Endothelial cell of umbilical vein (primary cell): ENCODE results near the gene PXT1. TPM values are rescaled to one million over a fixed set of nuclear protein-coding genes. Genes with fewer than 3 reads are reported as not detected.

Source experiments
- BruUV-seq: library from RNA; stranded (reverse); fragments of 400-500 nt; replicated peaks from 2 replicates; lab custom pipeline; 2021; lab: Mats Ljungman, UMichigan
- CTCF ChIA-PET: fragments of 300-600, 350-600 bp; sonication (Branson Sonifier 250); formaldehyde crosslinking; loops from one replicate; lab custom pipeline; 2021; ENCODE audit warnings: antibody characterized with exemption, inconsistent platforms; lab: Charles Lee
- POLR2A ChIA-PET: fragments of 300-600, 350-600 bp; sonication (Branson Sonifier 250); formaldehyde crosslinking; loops from one replicate; lab custom pipeline; 2021; ENCODE audit warnings: antibody characterized with exemption, inconsistent platforms; lab: Charles Lee
- DNase-seq: peaks from one replicate; pipeline ENCODE4 v3.0.0-alpha.2; 2011; ENCODE audit warnings: low read depth, low spot score
- FAIRE-seq: peaks from 2 replicates; lab custom pipeline; 2011; peaks lifted over from hg19 to GRCh38; lab: Jason Lieb, UNC
- H2AFZ ChIP-seq: 2 replicates; pipeline ENCODE4 v1.6.0; 2012; ENCODE audit warnings: low read depth, low read length, control low read depth, inconsistent platforms
- H3K27ac ChIP-seq: 2 replicates; pipeline ENCODE4 v1.5.1; 2011; ENCODE audit warnings: low read depth, mild to moderate bottlenecking, control low read depth, low read length, moderate library complexity; ENCODE audit not compliant: insufficient read depth
- H3K27me3 ChIP-seq, 2 experiments: 2 replicates each; pipeline versions ENCODE4 v1.6.0 to v1.6.1; 2011; ENCODE audit warnings: low read length in 2 of 2, mixed read lengths in 1 of 2; ENCODE audit not compliant: control insufficient read depth in 2 of 2, insufficient read depth in 2 of 2
- H3K36me3 ChIP-seq, 2 experiments: 2 replicates in 1 of 2; 3 replicates in 1 of 2; pipeline ENCODE4 v1.5.1; 2011; ENCODE audit warnings: low read length in 2 of 2, mild to moderate bottlenecking in 1 of 2, moderate library complexity in 1 of 2; ENCODE audit not compliant: control insufficient read depth in 2 of 2, insufficient read depth in 2 of 2; ENCODE audit errors: extremely low read depth in 1 of 2
- H3K4me1 ChIP-seq: 3 replicates; pipeline ENCODE4 v1.5.1; 2011; ENCODE audit warnings: mild to moderate bottlenecking, low read length; ENCODE audit not compliant: control insufficient read depth, insufficient read depth; ENCODE audit errors: extremely low read depth
- H3K4me2 ChIP-seq: 2 replicates; pipeline ENCODE4 v1.6.1; 2011; ENCODE audit warnings: low read length, control low read depth, mixed read lengths; ENCODE audit not compliant: insufficient read depth
- H3K4me3 ChIP-seq, 3 experiments: fragments of 200-600 bp in 1 of 3; sonication (generic), shearing (Covaris generic) in 1 of 3; replicated peaks in 1 of 3; 2 replicates each; pipeline ENCODE4 v1.5.1; 2011 to 2016; ENCODE audit warnings: control low read depth in 3 of 3, low read length in 3 of 3, mild to moderate bottlenecking in 2 of 3, inconsistent platforms in 1 of 3, low read depth in 1 of 3, moderate library complexity in 1 of 3; ENCODE audit not compliant: insufficient read depth in 1 of 3
- H3K79me2 ChIP-seq: 2 replicates; pipeline ENCODE4 v1.6.0; 2012; ENCODE audit warnings: low read length, inconsistent platforms; ENCODE audit not compliant: control insufficient read depth, insufficient read depth
- H3K9ac ChIP-seq: replicated peaks from 2 replicates; pipeline ENCODE3; 2011; ENCODE audit warnings: low read length, control low read depth; ENCODE audit not compliant: insufficient read depth; ENCODE audit errors: extremely low read depth
- H3K9me1 ChIP-seq: replicated peaks from 3 replicates; pipeline ENCODE4 v1.6.0; 2011; ENCODE audit warnings: mild to moderate bottlenecking, low read length; ENCODE audit not compliant: control insufficient read depth, insufficient read depth; ENCODE audit errors: extremely low read depth
- H3K9me3 ChIP-seq: replicated peaks from 2 replicates; pipeline ENCODE4 v1.5.1; 2012; ENCODE audit warnings: low read length, inconsistent platforms; ENCODE audit not compliant: control insufficient read depth, insufficient read depth
- H4K20me1 ChIP-seq: replicated peaks from 2 replicates; pipeline ENCODE3; 2011; ENCODE audit warnings: mild to moderate bottlenecking, low read length; ENCODE audit not compliant: control insufficient read depth, insufficient read depth; ENCODE audit errors: extremely low read depth
- EZH2 ChIP-seq: IDR thresholded peaks from 2 replicates; pipeline ENCODE4 v1.6.1; 2012; ENCODE audit warnings: borderline replicate concordance, low read depth, mild to moderate bottlenecking, moderate library complexity, low read length, inconsistent platforms; ENCODE audit not compliant: severe bottlenecking
- FOS ChIP-seq: IDR thresholded peaks from 2 replicates; pipeline ENCODE4 v1.6.1; 2011; ENCODE audit warnings: mild to moderate bottlenecking, low read length, moderate library complexity, borderline replicate concordance; ENCODE audit not compliant: insufficient read depth
- GATA2 ChIP-seq: IDR thresholded peaks from 2 replicates; pipeline ENCODE4 v1.7.0; 2011; ENCODE audit warnings: low read depth, mild to moderate bottlenecking, moderate library complexity, mixed read lengths, low read length; ENCODE audit not compliant: insufficient read length, insufficient read depth
- JUN ChIP-seq: IDR thresholded peaks from 2 replicates; pipeline ENCODE4 v1.6.1; 2011; ENCODE audit warnings: borderline replicate concordance, low read depth; ENCODE audit not compliant: insufficient read length, insufficient read depth
- MYC ChIP-seq: IDR thresholded peaks from one replicate; pipeline ENCODE4 v1.6.1; 2011; ENCODE audit warnings: mild to moderate bottlenecking, low read depth, low read length
- POLR2A ChIP-seq: IDR thresholded peaks from 2 replicates; pipeline ENCODE4 v1.6.1; 2012; ENCODE audit warnings: low read depth, mild to moderate bottlenecking, control low read depth, low read length
- POLR2AphosphoS5 ChIP-seq: IDR thresholded peaks from 2 replicates; pipeline ENCODE4 v1.6.1; 2012; ENCODE audit warnings: low read depth, mild to moderate bottlenecking, control low read depth, low read length, moderate library complexity; ENCODE audit not compliant: insufficient read depth
- dilution Hi-C: fragments of 300-500 bp; cut with MboI; formaldehyde crosslinking; loops from one replicate; pipeline ENCODE4 v1.15.0; 2019; ENCODE audit warnings: low sequenced_read_pairs; ENCODE audit not compliant: extremely low pct_ligation_motif_present
- intact Hi-C: fragments of 100-400 bp; cut with micrococcal nuclease; formaldehyde crosslinking; loops from one replicate; pipeline ENCODE4 v1.10.0; 2022
- polyA plus RNA-seq, 4 experiments: library from polyadenylated mRNA; depleted of rRNA in 3 of 4; stranded (reverse) in 3 of 4; unstranded in 1 of 4; fragments of >200 nt; gene quantifications; 2 replicates each; pipeline versions ENCODE4 v1.2.1 to v1.2.3, GENCODE V29; 2011 to 2012; ENCODE audit warnings: missing spikeins in 1 of 4
- total RNA-seq: library from RNA; stranded (reverse); gene quantifications from 2 replicates; pipeline ENCODE4 v1.2.3, GENCODE V29; 2021
- TF ChIP-seq, protein P1 (sequence below): IDR thresholded peaks from 2 replicates; pipeline ENCODE4 v1.6.1; 2011; ENCODE audit not compliant: insufficient read depth, insufficient read length
- TF ChIP-seq, protein P2 (sequence below), 2 donors: IDR thresholded peaks; 1 replicate in 1 of 2; 2 replicates in 1 of 2; pipeline ENCODE4 v1.5.1; 2011; ENCODE audit warnings: low read length in 2 of 2, mild to moderate bottlenecking in 2 of 2, moderate library complexity in 2 of 2, control low read depth in 1 of 2, inconsistent platforms in 1 of 2, low read depth in 1 of 2; ENCODE audit not compliant: insufficient read depth in 1 of 2; ENCODE audit errors: extremely low read depth in 1 of 2

Gene PXT1
- total and polyA plus RNA-seq, 2 donors (not counting 3 experiments of a cell fraction or from before 2014, with no cell fraction given), result not detected

DNA sequence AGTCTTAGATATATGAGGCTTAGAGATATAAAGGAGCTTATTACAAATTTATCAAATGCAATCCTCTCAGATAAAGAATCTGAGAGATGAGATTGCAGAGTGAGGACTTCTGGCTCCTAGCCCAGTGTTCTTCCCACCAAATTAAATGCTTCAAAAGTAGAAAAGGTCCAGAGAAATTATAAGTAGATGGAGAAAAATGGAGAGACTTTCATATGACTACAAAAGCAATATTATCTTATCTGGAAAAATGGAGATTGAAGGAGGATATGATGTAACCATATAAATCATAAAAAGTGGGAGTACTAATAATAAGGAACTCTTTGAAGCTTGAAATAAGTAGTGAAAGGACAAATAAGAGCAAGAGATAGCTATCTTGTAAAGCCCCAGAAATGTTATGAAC is 3.0 kb upstream of the PXT1 start:
- intact Hi-C loops (no loop called here), dilution Hi-C loops (no loop called here)
- ChIA-PET POLR2A (no interaction called here), CTCF (interaction anchor here (0.9 to 1.7 kb wide), 2 partner anchors 11 to 22 kb away, joined by 4 read pairs; no protein-coding TSS in a partner anchor)
- Histone ChIP-seq H3K79me2 (peaks cover 58% of the 10 kb centered on the region), H3K4me2 (no peak overlapping the region), H3K4me3 (no peak overlapping the region), H3K9me1 (no peaks in the 10 kb centered on the region), H3K4me1 (peaks cover 36% of the 10 kb centered on the region), H3K9me3 (no peaks in the 10 kb centered on the region), H3K27me3 (no peaks in the 10 kb centered on the region), H3K9ac (no peak overlapping the region), H4K20me1 (peaks cover 5% of the 10 kb centered on the region), H3K36me3 (peaks cover 0 to 3% of the 10 kb centered on the region in 2 experiments), H2AFZ (no peak overlapping the region), H3K27ac (no peak overlapping the region)
- FAIRE-seq (no peak), DNase-seq (peak; percentile 12)
- no TSS peak for BruUV-seq
- TF ChIP-seq GATA2 (no peak), POLR2AphosphoS5 (no peak)

DNA sequence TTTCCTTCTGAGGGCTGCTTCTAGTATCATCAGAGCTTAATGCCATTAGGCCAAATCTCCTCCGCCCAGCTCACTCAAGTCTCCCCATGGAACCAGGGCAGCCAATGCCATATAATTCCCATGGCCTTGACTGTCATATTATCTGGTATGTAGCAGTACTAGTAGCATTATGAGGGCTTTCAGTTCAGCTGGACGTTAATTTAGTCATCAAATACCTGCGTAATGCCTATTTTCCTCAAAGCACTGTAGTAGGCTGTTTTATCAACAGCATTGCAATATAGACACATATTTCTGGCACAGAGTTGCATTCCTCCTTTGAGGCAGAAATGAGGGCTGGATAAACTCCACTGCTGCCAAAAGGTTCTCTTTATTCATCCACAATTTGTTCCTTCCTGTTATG is 1.8 kb upstream of the PXT1 start:
- DNase-seq (peak; percentile 75), FAIRE-seq (peak; percentile 21)
- no TSS peak for BruUV-seq
- H2AFZ ChIP-seq, result no peak overlapping the region
- ChIA-PET CTCF (interaction anchor here (1.7 to 2.2 kb wide), 2 partner anchors 12 to 21 kb away, joined by 4 to 18 read pairs; no protein-coding TSS in a partner anchor), POLR2A (no interaction called here)
- intact Hi-C loops (loop anchor here (5.0 kb wide), 2 partner anchors 148 to 798 kb away; partner anchors contain the start of gene SRSF3), dilution Hi-C loops (no loop called here)
- H3K27ac ChIP-seq, result peak overlapping the region; percentile 95
- H3K4me1 ChIP-seq, result peaks cover 36% of the 10 kb centered on the region
- peak overlapping the region; percentile 91 for H3K9ac ChIP-seq
- no peaks in the 10 kb centered on the region for H3K27me3 ChIP-seq
- peaks cover 55% of the 10 kb centered on the region for H3K79me2 ChIP-seq
- H3K4me3 ChIP-seq, result peak overlapping the region in 1 of 3 experiments; percentile 91
- H3K9me1 ChIP-seq, result no peaks in the 10 kb centered on the region
- TF ChIP-seq, protein P1, sequence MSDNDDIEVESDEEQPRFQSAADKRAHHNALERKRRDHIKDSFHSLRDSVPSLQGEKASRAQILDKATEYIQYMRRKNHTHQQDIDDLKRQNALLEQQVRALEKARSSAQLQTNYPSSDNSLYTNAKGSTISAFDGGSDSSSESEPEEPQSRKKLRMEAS, result no peak
- no peak for TF ChIP-seq EZH2
- TF ChIP-seq FOS, result no peak
- no peak for TF ChIP-seq JUN
- no peak for TF ChIP-seq MYC
- no peak for TF ChIP-seq POLR2A
- no peak for TF ChIP-seq GATA2
- TF ChIP-seq POLR2AphosphoS5, result no peak
- TF ChIP-seq, protein P2, sequence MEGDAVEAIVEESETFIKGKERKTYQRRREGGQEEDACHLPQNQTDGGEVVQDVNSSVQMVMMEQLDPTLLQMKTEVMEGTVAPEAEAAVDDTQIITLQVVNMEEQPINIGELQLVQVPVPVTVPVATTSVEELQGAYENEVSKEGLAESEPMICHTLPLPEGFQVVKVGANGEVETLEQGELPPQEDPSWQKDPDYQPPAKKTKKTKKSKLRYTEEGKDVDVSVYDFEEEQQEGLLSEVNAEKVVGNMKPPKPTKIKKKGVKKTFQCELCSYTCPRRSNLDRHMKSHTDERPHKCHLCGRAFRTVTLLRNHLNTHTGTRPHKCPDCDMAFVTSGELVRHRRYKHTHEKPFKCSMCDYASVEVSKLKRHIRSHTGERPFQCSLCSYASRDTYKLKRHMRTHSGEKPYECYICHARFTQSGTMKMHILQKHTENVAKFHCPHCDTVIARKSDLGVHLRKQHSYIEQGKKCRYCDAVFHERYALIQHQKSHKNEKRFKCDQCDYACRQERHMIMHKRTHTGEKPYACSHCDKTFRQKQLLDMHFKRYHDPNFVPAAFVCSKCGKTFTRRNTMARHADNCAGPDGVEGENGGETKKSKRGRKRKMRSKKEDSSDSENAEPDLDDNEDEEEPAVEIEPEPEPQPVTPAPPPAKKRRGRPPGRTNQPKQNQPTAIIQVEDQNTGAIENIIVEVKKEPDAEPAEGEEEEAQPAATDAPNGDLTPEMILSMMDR (IDR thresholded peaks at IDR 0.05; ENCODE audit: extremely low read depth in 1 of 2, insufficient read depth in 1 of 2, low read depth in 1 of 2, low read length in 2 of 2), result no peak
- H3K4me2 ChIP-seq, result peak overlapping the region; percentile 98
- peaks cover 0 to 3% of the 10 kb centered on the region in 2 experiments for H3K36me3 ChIP-seq
- peaks cover 5% of the 10 kb centered on the region for H4K20me1 ChIP-seq
- no peaks in the 10 kb centered on the region for H3K9me3 ChIP-seq
